Caco-2 (cell line): Measurements from ENCODE around the gene MRPL19. TPM values are rescaled to one million over a fixed set of nuclear protein-coding genes. Genes with fewer than 3 reads are reported as not detected.

Experiments used
- BruUV-seq: library from RNA; stranded (reverse); fragments of 400-500 nt; replicated peaks from 2 replicates; lab custom pipeline; 2021; lab: Mats Ljungman, UMichigan
- CTCF ChIA-PET: fragments of 300-600 bp; sonication (Branson Sonifier 250); formaldehyde crosslinking; loops from one replicate; lab custom pipeline; 2022; ENCODE audit warnings: antibody characterized with exemption; lab: Charles Lee
- POLR2A ChIA-PET: fragments of 300-600 bp; sonication (Branson Sonifier 250); formaldehyde crosslinking; loops from one replicate; lab custom pipeline; 2022; ENCODE audit warnings: antibody characterized with exemption; lab: Charles Lee
- DNase-seq, 2 experiments: peaks; one replicate each; pipeline versions ENCODE4 v3.0.0 to v3.0.0-alpha.2; 2020 to 2022
- H3K27me3 ChIP-seq: replicated peaks from 2 replicates; pipeline ENCODE4 v1.6.0; 2011; ENCODE audit warnings: low read length; ENCODE audit not compliant: control insufficient read depth, insufficient read depth
- H3K36me3 ChIP-seq: 2 replicates; pipeline ENCODE4 v1.5.1; 2011; ENCODE audit warnings: low read length; ENCODE audit not compliant: control insufficient read depth, insufficient read depth
- H3K4me1 ChIP-seq: fragments of 250-450 bp; sonication (Bioruptor Pico); 2 replicates; pipeline ENCODE4 v1.5.1; 2020; ENCODE audit warnings: mild to moderate bottlenecking
- H3K4me3 ChIP-seq: 2 replicates; pipeline ENCODE4 v1.5.1; 2011; ENCODE audit warnings: low read depth, mild to moderate bottlenecking, control low read depth, low read length
- H3K9me3 ChIP-seq: fragments of 250-450 bp; sonication (Bioruptor Pico); 2 replicates; pipeline ENCODE4 v1.5.1; 2020; ENCODE audit warnings: mild to moderate bottlenecking, moderate library complexity
- H3K27ac Mint-ChIP-seq: one replicate; pipeline ENCODE4 v1.8.0; 2022; ENCODE audit warnings: mixed read lengths; ENCODE audit not compliant: unreplicated experiment
- H3K27me3 Mint-ChIP-seq: one replicate; pipeline ENCODE4 v1.8.0; 2022; ENCODE audit warnings: mixed read lengths; ENCODE audit not compliant: insufficient read depth, unreplicated experiment
- H3K36me3 Mint-ChIP-seq: one replicate; pipeline ENCODE4 v1.8.0; 2022; ENCODE audit warnings: mild to moderate bottlenecking, mixed read lengths; ENCODE audit not compliant: insufficient read depth, unreplicated experiment
- H3K4me1 Mint-ChIP-seq: one replicate; pipeline ENCODE4 v1.8.0; 2022; ENCODE audit warnings: low read depth, mixed read lengths; ENCODE audit not compliant: unreplicated experiment
- H3K4me3 Mint-ChIP-seq: one replicate; pipeline ENCODE4 v1.8.0; 2022; ENCODE audit warnings: mild to moderate bottlenecking, moderate library complexity, mixed read lengths; ENCODE audit not compliant: unreplicated experiment
- H3K9me3 Mint-ChIP-seq: one replicate; pipeline ENCODE4 v1.8.0; 2022; ENCODE audit warnings: mixed read lengths; ENCODE audit not compliant: unreplicated experiment
- intact Hi-C: fragments of 100-400 bp; cut with micrococcal nuclease; formaldehyde crosslinking; loops from one replicate; pipeline ENCODE4 v1.10.0; 2022; ENCODE audit not compliant: unreplicated experiment
- total RNA-seq: library from RNA; stranded (reverse); gene quantifications from 2 replicates; pipeline ENCODE4 v1.2.3, GENCODE V29; 2022
- TF ChIP-seq, protein P1 (sequence below), 2 experiments: fragments of 200-600 bp in 1 of 2; IDR thresholded peaks; 1 replicate in 1 of 2; 2 replicates in 1 of 2; pipeline versions ENCODE4 v1.5.1 to v1.8.0; 2011 to 2022; ENCODE audit warnings: antibody characterized with exemption in 1 of 2, control low read depth in 1 of 2, inconsistent platforms in 1 of 2, low read depth in 1 of 2, low read length in 1 of 2, mild to moderate bottlenecking in 1 of 2, moderate library complexity in 1 of 2; ENCODE audit not compliant: insufficient read depth in 1 of 2, severe bottlenecking in 1 of 2, unreplicated experiment in 1 of 2

The MRPL19 gene
- total RNA-seq, 1 experiment from 2014 or later = 57.8 TPM

DNA sequence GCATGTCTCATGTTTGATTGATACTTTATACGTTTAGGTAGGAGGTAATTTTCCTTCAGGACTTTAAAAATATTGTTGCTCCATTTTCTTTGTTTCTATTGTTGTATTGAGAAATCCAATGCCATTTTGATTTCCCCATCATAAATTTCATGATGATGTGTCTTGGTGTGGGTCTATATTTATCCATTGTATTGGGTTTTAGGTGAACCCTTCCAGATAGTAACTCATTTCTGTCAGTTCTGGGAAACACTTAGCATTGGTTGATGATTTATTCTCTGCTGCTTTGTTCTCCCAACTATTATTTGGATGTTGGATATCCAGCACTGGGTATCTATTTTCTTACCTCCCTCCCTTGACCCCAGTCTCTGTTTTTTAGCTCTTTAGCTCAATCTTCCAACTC lies 10.0 kb downstream of the MRPL19 start:
- Histone ChIP-seq H3K4me1 (no peaks in the 10 kb centered on the region), H3K9me3 (no peaks in the 10 kb centered on the region), H3K27me3 (no peaks in the 10 kb centered on the region), H3K36me3 (peaks cover 2% of the 10 kb centered on the region; the same call in 1 of the 2 replicates), H3K4me3 (no peak overlapping the region)
- BruUV-seq = no TSS peak
- POLR2A ChIA-PET = no interaction called here
- Mint-ChIP-seq H3K9me3 (no peaks in the 10 kb centered on the region), H3K36me3 (peaks cover 62% of the 10 kb centered on the region), H3K4me1 (no peaks in the 10 kb centered on the region), H3K27me3 (no peaks in the 10 kb centered on the region), H3K4me3 (no peak overlapping the region), H3K27ac (no peak overlapping the region)
- TF ChIP-seq, protein P1, sequence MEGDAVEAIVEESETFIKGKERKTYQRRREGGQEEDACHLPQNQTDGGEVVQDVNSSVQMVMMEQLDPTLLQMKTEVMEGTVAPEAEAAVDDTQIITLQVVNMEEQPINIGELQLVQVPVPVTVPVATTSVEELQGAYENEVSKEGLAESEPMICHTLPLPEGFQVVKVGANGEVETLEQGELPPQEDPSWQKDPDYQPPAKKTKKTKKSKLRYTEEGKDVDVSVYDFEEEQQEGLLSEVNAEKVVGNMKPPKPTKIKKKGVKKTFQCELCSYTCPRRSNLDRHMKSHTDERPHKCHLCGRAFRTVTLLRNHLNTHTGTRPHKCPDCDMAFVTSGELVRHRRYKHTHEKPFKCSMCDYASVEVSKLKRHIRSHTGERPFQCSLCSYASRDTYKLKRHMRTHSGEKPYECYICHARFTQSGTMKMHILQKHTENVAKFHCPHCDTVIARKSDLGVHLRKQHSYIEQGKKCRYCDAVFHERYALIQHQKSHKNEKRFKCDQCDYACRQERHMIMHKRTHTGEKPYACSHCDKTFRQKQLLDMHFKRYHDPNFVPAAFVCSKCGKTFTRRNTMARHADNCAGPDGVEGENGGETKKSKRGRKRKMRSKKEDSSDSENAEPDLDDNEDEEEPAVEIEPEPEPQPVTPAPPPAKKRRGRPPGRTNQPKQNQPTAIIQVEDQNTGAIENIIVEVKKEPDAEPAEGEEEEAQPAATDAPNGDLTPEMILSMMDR (IDR thresholded peaks at IDR 0.05; ENCODE audit: insufficient read depth in 1 of 2, low read depth in 1 of 2, low read length in 1 of 2, severe bottlenecking in 1 of 2, unreplicated experiment in 1 of 2) = no peak
- intact Hi-C loops = no loop called here
- CTCF ChIA-PET = interaction anchor here (1.5 kb wide), 1 partner anchor 15 kb away, joined by 4 read pairs; no protein-coding TSS in a partner anchor
- no peak for DNase-seq

DNA sequence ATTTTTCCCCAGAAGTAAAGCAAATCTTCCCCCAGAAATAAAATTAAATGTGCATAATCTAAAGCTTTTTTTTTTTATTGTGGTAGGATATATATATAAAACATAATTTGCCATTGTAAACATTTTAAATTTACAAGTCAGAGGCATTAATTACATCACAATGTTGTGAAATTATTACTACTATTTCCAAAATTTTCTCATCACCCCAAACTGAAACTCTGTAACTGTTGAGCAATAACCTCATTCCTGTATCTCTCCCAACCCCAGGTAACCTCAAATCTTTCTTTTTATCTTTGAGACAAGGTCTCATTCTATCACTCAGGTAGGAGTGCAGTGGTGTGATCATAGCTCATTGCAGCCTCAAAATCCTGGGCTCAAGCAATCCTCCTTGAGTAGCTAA lies 11.2 kb downstream of the MRPL19 start:
- Mint-ChIP-seq H3K9me3 (no peaks in the 10 kb centered on the region), H3K4me1 (no peaks in the 10 kb centered on the region), H3K27ac (no peak overlapping the region), H3K36me3 (peaks cover 57% of the 10 kb centered on the region), H3K4me3 (no peak overlapping the region), H3K27me3 (no peaks in the 10 kb centered on the region)
- H3K4me3 ChIP-seq = no peak overlapping the region
- ChIA-PET CTCF (no interaction called here), POLR2A (no interaction called here)
- no peaks in the 10 kb centered on the region for H3K27me3 ChIP-seq
- BruUV-seq = no TSS peak
- H3K4me1 ChIP-seq = no peaks in the 10 kb centered on the region
- peaks cover 2% of the 10 kb centered on the region; the same call in 1 of the 2 replicates for H3K36me3 ChIP-seq
- no peaks in the 10 kb centered on the region for H3K9me3 ChIP-seq
- no peak for DNase-seq
- intact Hi-C loops = no loop called here
- TF ChIP-seq, protein P1 (IDR thresholded peaks at IDR 0.05; ENCODE audit: insufficient read depth in 1 of 2, low read depth in 1 of 2, low read length in 1 of 2, severe bottlenecking in 1 of 2, unreplicated experiment in 1 of 2) = no peak

DNA sequence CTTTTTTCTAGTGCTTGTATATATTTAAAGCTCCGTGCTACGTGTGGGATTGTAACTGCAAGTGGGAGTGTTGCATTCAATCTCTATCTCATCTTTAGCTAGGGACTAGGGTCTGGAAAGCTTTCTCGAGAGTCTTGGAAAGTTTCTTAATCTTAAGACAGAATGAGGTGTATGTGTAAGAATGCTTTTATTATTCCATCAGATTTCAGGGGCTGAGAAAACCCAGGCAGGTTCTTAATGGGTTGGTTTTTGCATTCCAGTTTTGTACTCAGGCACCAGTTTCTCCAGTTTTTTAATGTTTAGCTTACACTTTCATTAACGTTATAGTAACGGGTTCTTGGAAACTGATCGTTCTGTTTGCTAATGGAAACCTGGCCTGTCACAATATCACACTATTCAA lies 20.3 kb downstream of the MRPL19 start:
- Mint-ChIP-seq H3K4me3 (no peak overlapping the region), H3K27me3 (no peaks in the 10 kb centered on the region), H3K4me1 (no peaks in the 10 kb centered on the region), H3K36me3 (peaks cover 42% of the 10 kb centered on the region), H3K9me3 (no peaks in the 10 kb centered on the region), H3K27ac (no peak overlapping the region)
- Histone ChIP-seq H3K36me3 (no peaks in the 10 kb centered on the region), H3K27me3 (no peaks in the 10 kb centered on the region), H3K9me3 (no peaks in the 10 kb centered on the region), H3K4me3 (no peak overlapping the region), H3K4me1 (peaks cover 10% of the 10 kb centered on the region; the same call in 1 of the 2 replicates)
- DNase-seq = no peak
- ChIA-PET CTCF (no interaction called here), POLR2A (no interaction called here)
- BruUV-seq = no TSS peak
- TF ChIP-seq, protein P1 (IDR thresholded peaks at IDR 0.05; ENCODE audit: insufficient read depth in 1 of 2, low read depth in 1 of 2, low read length in 1 of 2, severe bottlenecking in 1 of 2, unreplicated experiment in 1 of 2) = no peak
- intact Hi-C loops = no loop called here
